BE2C (cell line): ENCODE measurements around the gene F7.
A peak's percentile ranks its signal among the peaks of the same experiment; 100 is the strongest.

ENCODE experiments used
- DNase-seq: peaks from one replicate; pipeline ENCODE4 v3.0.0-alpha.2; 2020
- H3K27me3 ChIP-seq: fragments of 250-450 bp; sonication (Bioruptor Pico); 2 replicates; pipeline ENCODE4 v1.5.1; 2020; ENCODE audit warnings: mild to moderate bottlenecking
- H3K36me3 ChIP-seq: fragments of 250-450 bp; sonication (Bioruptor Pico); 2 replicates; pipeline ENCODE4 v1.5.1; 2020; ENCODE audit warnings: mild to moderate bottlenecking
- H3K4me1 ChIP-seq: fragments of 250-450 bp; sonication (Bioruptor Pico); 2 replicates; pipeline ENCODE4 v1.5.1; 2020
- H3K4me3 ChIP-seq: 2 replicates; pipeline ENCODE4 v1.5.1; 2011; ENCODE audit warnings: low read depth, low read length
- H3K9me3 ChIP-seq: fragments of 250-450 bp; sonication (Bioruptor Pico); 2 replicates; pipeline ENCODE4 v1.5.1; 2020
- CTCF ChIP-seq: IDR thresholded peaks from 2 replicates; pipeline ENCODE4 v1.5.1; 2012; ENCODE audit warnings: mild to moderate bottlenecking, low read depth, low read length

Gene F7

GRCh38 chr13:113152691-113152983, 47.0 kb downstream of the F7 start:
- Histone ChIP-seq H3K36me3 (no peaks in the 10 kb centered on the region), H3K4me1 (peaks cover 16% of the 10 kb centered on the region), H3K4me3 (no peak overlapping the region), H3K9me3 (no peaks in the 10 kb centered on the region; the same call in 1 of the 2 replicates), H3K27me3 (no peaks in the 10 kb centered on the region)
- no peak for TF ChIP-seq CTCF
- DNase-seq, result no peak

- Histone ChIP-seq H3K36me3 (no peaks in the 10 kb centered on the region), H3K9me3 (no peaks in the 10 kb centered on the region; the same call in 1 of the 2 replicates), H3K4me1 (peaks cover 22% of the 10 kb centered on the region), H3K4me3 (peak overlapping the region; percentile 47), H3K27me3 (no peaks in the 10 kb centered on the region)
- DNase-seq, result no peak
- TF ChIP-seq CTCF, result no peak
These were observed 47.6 kb downstream of the F7 start for GRCh38 chr13:113152984-113153809.

GRCh38 chr13:113153810-113154748, 48.5 kb downstream of the F7 start:
- no peaks in the 10 kb centered on the region; the same call in 1 of the 2 replicates for H3K9me3 ChIP-seq
- no peaks in the 10 kb centered on the region for H3K36me3 ChIP-seq
- H3K4me1 ChIP-seq, result peaks cover 27% of the 10 kb centered on the region
- H3K27me3 ChIP-seq, result no peaks in the 10 kb centered on the region
- no peak for TF ChIP-seq CTCF
- peak; percentile 85 for DNase-seq
- peak overlapping the region; percentile 47 for H3K4me3 ChIP-seq

GRCh38 chr13:113155201-113155600, 49.6 kb downstream of the F7 start:
- Histone ChIP-seq H3K4me3 (no peak overlapping the region), H3K27me3 (no peaks in the 10 kb centered on the region), H3K4me1 (peaks cover 27% of the 10 kb centered on the region), H3K9me3 (no peaks in the 10 kb centered on the region; the same call in 1 of the 2 replicates), H3K36me3 (no peaks in the 10 kb centered on the region)
- DNase-seq, result no peak
- TF ChIP-seq CTCF, result no peak

- Histone ChIP-seq H3K36me3 (no peaks in the 10 kb centered on the region), H3K4me1 (peaks cover 27% of the 10 kb centered on the region)
- no peak for TF ChIP-seq CTCF
These were observed 50.5 kb downstream of the F7 start for GRCh38 chr13:113155982-113156655.

More at GRCh38 chr13:113155982-113156655, 50.5 kb downstream of the F7 start:
- H3K27me3 ChIP-seq, result no peaks in the 10 kb centered on the region
- no peak overlapping the region for H3K4me3 ChIP-seq
- no peaks in the 10 kb centered on the region; the same call in 1 of the 2 replicates for H3K9me3 ChIP-seq
- DNase-seq, result no peak
